GM23248 (cell line): ENCODE measurements around the gene METRNL.

Source experiments
- EZH2 ChIP-seq: fragments of 200-600 bp; sonication (generic); IDR thresholded peaks from 2 replicates; pipeline ENCODE4 v1.6.1; 2018; ENCODE audit warnings: antibody characterized with exemption, mild to moderate bottlenecking; ENCODE audit not compliant: insufficient read depth, poor library complexity, severe bottlenecking
- EZH2phosphoT487 ChIP-seq: fragments of 200-600 bp; sonication (generic); IDR thresholded peaks from 2 replicates; pipeline ENCODE4 v1.6.1; 2018; ENCODE audit warnings: antibody characterized with exemption, moderate library complexity, mild to moderate bottlenecking, low read depth; ENCODE audit not compliant: insufficient read depth

- TF ChIP-seq EZH2phosphoT487 (no peak), EZH2 (no peak)
Observed at GRCh38 chr17:83057397-83057761, 22.0 kb upstream of the METRNL start.
